Cerebellar cortex (tissue), 1 donor: ENCODE data around the gene MED26.
A peak's percentile ranks its signal among the peaks of the same experiment; 100 is the strongest.

Source experiments
- DNase-seq: peaks from one replicate; pipeline ENCODE4 v3.0.0-alpha.2; 2015; ENCODE audit warnings: low spot score

The MED26 gene

DNA sequence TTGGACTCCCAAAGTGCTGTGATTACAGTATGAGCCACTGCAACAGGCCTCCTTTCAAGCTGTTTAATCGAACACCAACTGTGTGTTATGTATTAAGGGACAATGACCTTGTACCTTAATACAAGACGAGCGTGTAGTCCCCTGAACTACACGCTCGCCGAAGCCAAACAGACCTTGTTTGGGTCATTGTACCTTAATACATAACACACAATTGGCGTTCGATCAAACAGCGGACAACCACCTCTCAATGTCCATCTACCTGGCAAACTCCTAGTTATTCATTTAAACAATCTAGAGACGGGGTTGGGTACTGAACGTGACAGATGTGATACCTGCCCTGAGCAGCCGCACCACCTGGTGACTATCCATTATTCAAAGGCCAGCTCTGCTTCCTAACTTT lies 87.1 kb downstream of the MED26 start:
- DNase-seq, result no peak

DNA sequence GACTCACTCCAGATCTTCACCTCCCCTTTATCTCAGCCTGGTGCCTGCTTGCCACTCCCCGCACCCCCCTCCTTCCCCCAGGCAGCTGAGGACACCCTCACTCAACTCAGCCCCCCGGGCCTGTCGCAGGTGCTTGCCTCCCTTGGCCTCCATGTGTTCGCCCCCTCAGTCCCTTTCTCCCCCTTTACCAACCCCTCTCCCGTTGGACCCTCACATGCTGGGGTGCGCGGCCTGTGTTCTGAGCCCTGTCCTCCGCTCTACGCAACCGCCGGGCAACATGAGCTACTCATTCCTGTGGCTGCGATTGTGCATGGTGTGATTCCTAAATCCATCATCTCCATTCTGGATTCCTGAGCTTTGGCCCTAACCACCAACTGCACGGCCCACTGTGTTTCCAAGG lies 90.9 kb downstream of the MED26 start:
- no peak for DNase-seq

DNA sequence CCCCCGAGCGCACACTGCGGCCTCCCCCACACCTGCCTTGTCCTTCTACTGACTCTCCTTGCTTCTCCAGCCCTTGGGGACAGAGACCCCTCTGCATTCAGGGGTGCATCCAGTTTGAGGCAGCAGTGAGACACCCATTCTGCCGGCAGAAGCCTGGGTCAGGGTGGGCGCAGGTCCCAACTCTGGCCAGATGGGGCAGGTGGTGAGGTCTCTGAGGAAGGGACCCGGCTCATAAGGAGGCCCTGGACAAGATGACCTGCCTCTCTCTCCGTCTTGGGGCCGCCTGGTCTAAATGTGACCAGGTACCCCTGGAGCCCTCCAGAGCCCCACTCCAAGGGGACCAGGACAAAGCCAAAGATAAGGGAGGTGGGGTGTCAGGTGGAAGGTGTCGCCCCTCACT lies 91.9 kb downstream of the MED26 start:
- no peak for DNase-seq

DNA sequence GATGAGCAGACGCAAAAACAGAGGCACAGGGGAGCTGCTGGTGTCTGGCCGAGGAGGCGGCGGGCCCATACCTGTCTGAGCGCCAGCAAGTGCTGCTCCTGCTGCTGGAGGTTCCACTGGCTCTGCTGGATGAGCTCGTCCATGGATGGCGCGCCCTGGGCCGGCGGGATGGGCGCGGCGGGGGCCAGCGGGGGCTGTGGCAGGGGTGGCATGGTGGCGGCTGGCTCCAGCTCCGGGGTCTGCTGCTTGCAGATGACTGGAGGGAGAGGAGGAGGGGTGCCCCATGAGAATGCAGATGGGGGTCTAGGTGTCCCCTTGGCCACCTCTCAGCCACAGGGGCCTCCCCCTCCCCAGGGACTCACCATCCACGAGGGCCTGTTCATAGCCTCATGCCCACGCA lies 92.6 kb downstream of the MED26 start:
- no peak for DNase-seq

GRCh38 chr19:16532440-16533234 lies 95.4 kb downstream of the MED26 start:
- no peak for DNase-seq

- no peak for DNase-seq
Measured at GRCh38 chr19:16531380-16531669, 96.7 kb downstream of the MED26 start.

- no peak for DNase-seq
Measured at GRCh38 chr19:16530540-16531379, 97.2 kb downstream of the MED26 start.

DNA sequence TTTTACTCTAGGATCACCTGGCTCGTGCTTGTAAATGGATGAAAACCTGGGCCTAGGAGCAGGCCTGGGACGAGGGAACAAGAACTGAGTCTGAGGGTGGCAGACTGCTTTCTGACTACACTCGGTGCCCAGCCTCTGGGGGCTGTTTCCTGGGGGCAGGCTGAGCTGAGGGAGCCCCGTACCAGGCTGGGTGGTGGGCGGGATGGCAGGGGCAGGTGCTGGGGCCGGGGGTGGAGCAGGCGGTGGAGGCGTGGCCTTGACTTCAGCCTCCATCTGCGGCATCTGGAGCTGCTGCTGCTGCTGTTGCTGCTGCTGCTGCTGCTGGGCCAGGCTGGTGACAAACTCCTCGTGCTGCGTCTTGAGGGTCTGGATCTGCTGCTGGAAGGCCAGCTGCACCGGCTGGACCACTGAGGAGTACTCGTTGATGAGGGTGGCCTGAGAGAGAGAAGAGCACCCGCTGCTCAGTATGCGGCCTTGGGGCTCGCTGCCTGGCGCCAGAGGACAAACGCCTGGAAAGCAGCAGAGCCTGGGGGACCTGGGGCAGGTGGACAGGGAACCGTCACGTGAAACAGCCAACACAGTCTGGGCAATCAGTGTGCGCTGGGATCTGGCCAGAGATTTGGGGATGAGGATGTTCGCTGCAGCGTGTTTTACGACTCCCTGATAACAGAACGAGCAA lies 98.4 kb downstream of the MED26 start:
- DNase-seq, result no peak

DNA sequence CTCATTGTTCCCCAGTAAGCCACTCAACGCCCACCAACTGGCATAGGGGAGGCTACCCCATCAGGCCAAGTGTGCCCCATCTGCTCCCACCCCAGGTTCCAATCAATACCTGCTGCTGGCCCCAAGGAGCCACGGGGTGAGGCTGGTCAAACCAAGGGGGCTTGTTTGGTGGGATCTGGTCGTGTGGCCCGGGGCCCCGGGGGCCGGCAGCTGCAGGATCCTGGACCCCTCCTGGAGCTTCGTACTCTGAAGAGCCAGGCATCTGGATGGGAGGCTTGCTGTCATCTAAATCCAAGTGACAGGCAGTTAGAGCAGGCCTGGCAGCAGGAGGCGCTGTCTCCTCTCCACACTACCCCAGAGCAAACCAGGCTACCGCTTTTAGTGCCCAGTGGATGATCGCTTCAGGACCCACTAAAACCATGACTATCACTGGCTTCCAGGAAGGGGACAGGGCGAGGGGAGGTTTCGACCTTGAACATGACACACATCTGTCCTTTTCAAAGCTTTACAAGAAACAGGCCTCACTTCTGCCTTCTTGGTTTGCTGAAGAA lies 100.0 kb downstream of the MED26 start:
- DNase-seq, result peak; percentile 16

- DNase-seq, result no peak
Measured at GRCh38 chr19:16527334-16527935, 100.6 kb downstream of the MED26 start.

- no peak for DNase-seq
Measured at GRCh38 chr19:16525751-16526481, 102.1 kb downstream of the MED26 start.

DNA sequence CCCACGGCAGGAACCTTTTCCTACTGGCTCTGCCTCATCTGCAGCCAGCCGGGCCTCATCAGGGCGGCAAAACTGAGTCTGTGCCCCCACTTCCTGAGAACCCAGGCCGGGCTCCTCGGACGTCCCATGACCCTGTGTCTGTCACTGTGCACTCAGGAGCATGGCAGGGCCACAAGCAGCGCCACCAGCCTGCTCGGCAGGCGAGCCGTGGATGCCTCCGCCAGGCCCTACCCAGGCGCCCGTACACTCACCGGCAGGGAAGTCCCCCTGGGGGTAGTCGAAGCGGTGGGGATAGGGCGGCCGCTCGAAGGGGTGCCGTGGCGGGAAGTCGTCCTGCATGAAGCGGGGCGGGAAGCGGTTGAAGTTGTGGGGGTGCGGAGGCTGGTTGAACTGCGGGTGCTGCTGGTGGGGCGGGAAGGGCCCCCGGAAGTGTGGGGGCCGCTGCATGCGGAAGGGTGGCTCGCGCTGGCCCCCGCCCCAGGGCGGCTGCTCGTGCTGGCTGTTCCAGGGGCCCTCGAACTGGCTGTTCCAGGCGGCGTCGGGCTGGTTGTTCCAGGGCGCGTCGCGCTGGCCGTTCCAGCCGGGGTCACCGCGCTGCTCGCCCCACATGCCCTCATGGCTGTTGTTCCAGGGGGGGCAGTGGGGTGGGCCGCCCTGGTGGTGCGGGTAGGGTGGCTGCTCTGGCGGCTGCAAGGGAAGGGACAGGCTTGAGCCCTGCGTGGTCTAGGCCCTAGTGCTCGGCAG lies 102.8 kb downstream of the MED26 start:
- no peak for DNase-seq
